ENCODE results near the gene DIPK2B.

DNA sequence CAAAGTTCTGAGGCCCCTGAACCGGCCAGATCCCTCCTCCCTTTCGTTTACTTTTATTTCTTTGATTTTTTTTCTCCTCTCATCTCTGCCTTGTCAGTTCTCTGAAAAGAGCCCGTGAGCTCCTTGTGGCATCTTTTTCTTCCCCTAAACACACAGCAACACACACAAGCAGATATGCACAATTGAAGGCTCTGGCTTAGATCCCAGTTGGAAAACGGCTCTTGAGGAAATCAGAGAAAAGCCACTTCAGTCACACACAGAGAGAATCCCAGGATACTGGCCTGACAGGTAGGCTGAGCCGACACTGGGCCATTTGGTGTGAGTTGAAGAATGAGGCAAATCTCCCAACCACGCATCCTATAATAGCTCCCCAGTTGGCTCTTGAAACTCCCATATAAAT is 12.9 kb downstream of the DIPK2B start:
- TF ChIP-seq MYBL2 (CRISPR knock-in tag; IDR thresholded peaks at IDR 0.05) (no peak), ATF1 (CRISPR knock-in tag; IDR thresholded peaks at IDR 0.05) (no peak), KAT7 (CRISPR knock-in tag; IDR thresholded peaks at IDR 0.05; ENCODE audit: borderline replicate concordance) (no peak), JUN (CRISPR knock-in tag; IDR thresholded peaks at IDR 0.05) (no peak), TEAD4 (CRISPR knock-in tag; IDR thresholded peaks at IDR 0.05) (no peak), ZNF121 (CRISPR knock-in tag; IDR thresholded peaks at IDR 0.05) (no peak), CREB1 (CRISPR knock-in tag; IDR thresholded peaks at IDR 0.05) (no peak)
- TF ChIP-seq, protein P1, sequence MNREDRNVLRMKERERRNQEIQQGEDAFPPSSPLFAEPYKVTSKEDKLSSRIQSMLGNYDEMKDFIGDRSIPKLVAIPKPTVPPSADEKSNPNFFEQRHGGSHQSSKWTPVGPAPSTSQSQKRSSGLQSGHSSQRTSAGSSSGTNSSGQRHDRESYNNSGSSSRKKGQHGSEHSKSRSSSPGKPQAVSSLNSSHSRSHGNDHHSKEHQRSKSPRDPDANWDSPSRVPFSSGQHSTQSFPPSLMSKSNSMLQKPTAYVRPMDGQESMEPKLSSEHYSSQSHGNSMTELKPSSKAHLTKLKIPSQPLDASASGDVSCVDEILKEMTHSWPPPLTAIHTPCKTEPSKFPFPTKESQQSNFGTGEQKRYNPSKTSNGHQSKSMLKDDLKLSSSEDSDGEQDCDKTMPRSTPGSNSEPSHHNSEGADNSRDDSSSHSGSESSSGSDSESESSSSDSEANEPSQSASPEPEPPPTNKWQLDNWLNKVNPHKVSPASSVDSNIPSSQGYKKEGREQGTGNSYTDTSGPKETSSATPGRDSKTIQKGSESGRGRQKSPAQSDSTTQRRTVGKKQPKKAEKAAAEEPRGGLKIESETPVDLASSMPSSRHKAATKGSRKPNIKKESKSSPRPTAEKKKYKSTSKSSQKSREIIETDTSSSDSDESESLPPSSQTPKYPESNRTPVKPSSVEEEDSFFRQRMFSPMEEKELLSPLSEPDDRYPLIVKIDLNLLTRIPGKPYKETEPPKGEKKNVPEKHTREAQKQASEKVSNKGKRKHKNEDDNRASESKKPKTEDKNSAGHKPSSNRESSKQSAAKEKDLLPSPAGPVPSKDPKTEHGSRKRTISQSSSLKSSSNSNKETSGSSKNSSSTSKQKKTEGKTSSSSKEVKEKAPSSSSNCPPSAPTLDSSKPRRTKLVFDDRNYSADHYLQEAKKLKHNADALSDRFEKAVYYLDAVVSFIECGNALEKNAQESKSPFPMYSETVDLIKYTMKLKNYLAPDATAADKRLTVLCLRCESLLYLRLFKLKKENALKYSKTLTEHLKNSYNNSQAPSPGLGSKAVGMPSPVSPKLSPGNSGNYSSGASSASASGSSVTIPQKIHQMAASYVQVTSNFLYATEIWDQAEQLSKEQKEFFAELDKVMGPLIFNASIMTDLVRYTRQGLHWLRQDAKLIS (CRISPR knock-in tag; IDR thresholded peaks at IDR 0.05; ENCODE audit: borderline replicate concordance) = no peak
- TF ChIP-seq, protein P2, sequence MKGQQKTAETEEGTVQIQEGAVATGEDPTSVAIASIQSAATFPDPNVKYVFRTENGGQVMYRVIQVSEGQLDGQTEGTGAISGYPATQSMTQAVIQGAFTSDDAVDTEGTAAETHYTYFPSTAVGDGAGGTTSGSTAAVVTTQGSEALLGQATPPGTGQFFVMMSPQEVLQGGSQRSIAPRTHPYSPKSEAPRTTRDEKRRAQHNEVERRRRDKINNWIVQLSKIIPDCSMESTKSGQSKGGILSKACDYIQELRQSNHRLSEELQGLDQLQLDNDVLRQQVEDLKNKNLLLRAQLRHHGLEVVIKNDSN (CRISPR knock-in tag; IDR thresholded peaks at IDR 0.05) = no peak
- TF ChIP-seq, protein P3, sequence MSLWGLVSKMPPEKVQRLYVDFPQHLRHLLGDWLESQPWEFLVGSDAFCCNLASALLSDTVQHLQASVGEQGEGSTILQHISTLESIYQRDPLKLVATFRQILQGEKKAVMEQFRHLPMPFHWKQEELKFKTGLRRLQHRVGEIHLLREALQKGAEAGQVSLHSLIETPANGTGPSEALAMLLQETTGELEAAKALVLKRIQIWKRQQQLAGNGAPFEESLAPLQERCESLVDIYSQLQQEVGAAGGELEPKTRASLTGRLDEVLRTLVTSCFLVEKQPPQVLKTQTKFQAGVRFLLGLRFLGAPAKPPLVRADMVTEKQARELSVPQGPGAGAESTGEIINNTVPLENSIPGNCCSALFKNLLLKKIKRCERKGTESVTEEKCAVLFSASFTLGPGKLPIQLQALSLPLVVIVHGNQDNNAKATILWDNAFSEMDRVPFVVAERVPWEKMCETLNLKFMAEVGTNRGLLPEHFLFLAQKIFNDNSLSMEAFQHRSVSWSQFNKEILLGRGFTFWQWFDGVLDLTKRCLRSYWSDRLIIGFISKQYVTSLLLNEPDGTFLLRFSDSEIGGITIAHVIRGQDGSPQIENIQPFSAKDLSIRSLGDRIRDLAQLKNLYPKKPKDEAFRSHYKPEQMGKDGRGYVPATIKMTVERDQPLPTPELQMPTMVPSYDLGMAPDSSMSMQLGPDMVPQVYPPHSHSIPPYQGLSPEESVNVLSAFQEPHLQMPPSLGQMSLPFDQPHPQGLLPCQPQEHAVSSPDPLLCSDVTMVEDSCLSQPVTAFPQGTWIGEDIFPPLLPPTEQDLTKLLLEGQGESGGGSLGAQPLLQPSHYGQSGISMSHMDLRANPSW (CRISPR knock-in tag; conservative IDR thresholded peaks at IDR 0.05; ENCODE audit: low read depth) = no peak
- TF ChIP-seq, protein P4, sequence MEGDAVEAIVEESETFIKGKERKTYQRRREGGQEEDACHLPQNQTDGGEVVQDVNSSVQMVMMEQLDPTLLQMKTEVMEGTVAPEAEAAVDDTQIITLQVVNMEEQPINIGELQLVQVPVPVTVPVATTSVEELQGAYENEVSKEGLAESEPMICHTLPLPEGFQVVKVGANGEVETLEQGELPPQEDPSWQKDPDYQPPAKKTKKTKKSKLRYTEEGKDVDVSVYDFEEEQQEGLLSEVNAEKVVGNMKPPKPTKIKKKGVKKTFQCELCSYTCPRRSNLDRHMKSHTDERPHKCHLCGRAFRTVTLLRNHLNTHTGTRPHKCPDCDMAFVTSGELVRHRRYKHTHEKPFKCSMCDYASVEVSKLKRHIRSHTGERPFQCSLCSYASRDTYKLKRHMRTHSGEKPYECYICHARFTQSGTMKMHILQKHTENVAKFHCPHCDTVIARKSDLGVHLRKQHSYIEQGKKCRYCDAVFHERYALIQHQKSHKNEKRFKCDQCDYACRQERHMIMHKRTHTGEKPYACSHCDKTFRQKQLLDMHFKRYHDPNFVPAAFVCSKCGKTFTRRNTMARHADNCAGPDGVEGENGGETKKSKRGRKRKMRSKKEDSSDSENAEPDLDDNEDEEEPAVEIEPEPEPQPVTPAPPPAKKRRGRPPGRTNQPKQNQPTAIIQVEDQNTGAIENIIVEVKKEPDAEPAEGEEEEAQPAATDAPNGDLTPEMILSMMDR (IDR thresholded peaks at IDR 0.05) = no peak
